ENCODE data around the gene HOOK2.

- TF ChIP-seq TARDBP (IDR thresholded peaks at IDR 0.05), result no peak
- TF ChIP-seq SP1 (IDR thresholded peaks at IDR 0.05), result no peak
- no peak for TF ChIP-seq BHLHE40 (IDR thresholded peaks at IDR 0.05; ENCODE audit: borderline replicate concordance)
- TF ChIP-seq SUZ12 (IDR thresholded peaks at IDR 0.05), result no peak
- no peak for TF ChIP-seq ZNF384 (IDR thresholded peaks at IDR 0.05)
- no peak for TF ChIP-seq CTBP1 (IDR thresholded peaks at IDR 0.05; ENCODE audit: borderline replicate concordance)
- no peak for TF ChIP-seq FOXA1 (IDR thresholded peaks at IDR 0.05)
- no peak for TF ChIP-seq FOXK2 (IDR thresholded peaks at IDR 0.05)
- no peak for TF ChIP-seq NFRKB (IDR thresholded peaks at IDR 0.05)
- no peak for TF ChIP-seq ARNT (IDR thresholded peaks at IDR 0.05)
- no peak for TF ChIP-seq FOXM1 (IDR thresholded peaks at IDR 0.05; ENCODE audit: borderline replicate concordance)
Measured at GRCh38 chr19:12715929-12716328, 59.4 kb downstream of the HOOK2 start.
